Jurkat, Clone E6-1 (cell line): ENCODE measurements around the gene HSFX2. TPM values are rescaled to one million over a fixed set of nuclear protein-coding genes. Genes with fewer than 3 reads are reported as not detected.
A peak's percentile ranks its signal among the peaks of the same experiment; 100 is the strongest.
"Not testable (repeated sequence)": the region's sequence is repeated elsewhere in the genome, so short reads cannot be mapped to it uniquely, and the experiment has no call there.

Experiments used
- DNase-seq: peaks from one replicate; pipeline ENCODE4 v3.0.0-alpha.2; 2011; ENCODE audit warnings: low read depth, low spot score
- H3K4me3 ChIP-seq: 2 replicates; pipeline ENCODE4 v1.5.1; 2011; ENCODE audit warnings: mild to moderate bottlenecking, low read length, control low read depth, moderate library complexity
- polyA plus RNA-seq: library from polyadenylated mRNA; unstranded; fragments of >200 nt; gene quantifications from one replicate; pipeline ENCODE4 v1.2.1, GENCODE V29; 2012; ENCODE audit warnings: missing spikeins; ENCODE audit not compliant: insufficient read length, insufficient read depth

HSFX2 gene
- not detected for polyA plus RNA-seq

- DNase-seq, H3K4me3 ChIP-seq: not testable (repeated sequence)
Measured at GRCh38 chrX:149595214-149595613, at the start of gene HSFX2. Gene HSFX2 (minus strand): TSS chrX:149595314. CDS start chrX:149594700, 614 bp downstream.

GRCh38 chrX:149643496-149643895 is 48.4 kb upstream of the HSFX2 start:
- DNase-seq, result no peak
- H3K4me3 ChIP-seq, result no peak overlapping the region

- no peak overlapping the region for H3K4me3 ChIP-seq
- DNase-seq, result no peak
Measured at GRCh38 chrX:149641835-149642234, 46.7 kb upstream of the HSFX2 start.

- no peak for DNase-seq
- H3K4me3 ChIP-seq, result no peak overlapping the region
Measured at GRCh38 chrX:149641432-149641831, 46.3 kb upstream of the HSFX2 start.

- H3K4me3 ChIP-seq, result no peak overlapping the region
- no peak for DNase-seq
Measured at GRCh38 chrX:149639568-149639967, 44.5 kb upstream of the HSFX2 start.

GRCh38 chrX:149638860-149639259 is 43.7 kb upstream of the HSFX2 start:
- no peak overlapping the region for H3K4me3 ChIP-seq
- no peak for DNase-seq

- DNase-seq, result no peak
- H3K4me3 ChIP-seq, result no peak overlapping the region
Measured at GRCh38 chrX:149633511-149633910, 38.4 kb upstream of the HSFX2 start.

GRCh38 chrX:149631234-149632165 is 36.4 kb upstream of the HSFX2 start, which contains the start of gene TMEM185A:
Gene TMEM185A (minus strand): TSS chrX:149631792. CDS start chrX:149631580, 212 bp downstream.
- H3K4me3 ChIP-seq, result peak within 1 kb of the TSS; percentile 60
- DNase-seq, result peak; percentile 36

GRCh38 chrX:149630681-149631233 is 35.6 kb upstream of the HSFX2 start:
- H3K4me3 ChIP-seq, result peak overlapping the region; percentile 60
- DNase-seq, result no peak

- no peak for DNase-seq
- H3K4me3 ChIP-seq, result no peak overlapping the region
Measured at GRCh38 chrX:149629730-149630387, 34.7 kb upstream of the HSFX2 start.

- H3K4me3 ChIP-seq, result no peak overlapping the region
- no peak for DNase-seq
Measured at GRCh38 chrX:149628768-149629167, 33.7 kb upstream of the HSFX2 start.

GRCh38 chrX:149628280-149628679 is 33.2 kb upstream of the HSFX2 start:
- no peak overlapping the region for H3K4me3 ChIP-seq
- DNase-seq, result no peak

GRCh38 chrX:149626829-149627228 is 31.7 kb upstream of the HSFX2 start:
- H3K4me3 ChIP-seq, DNase-seq: not testable (repeated sequence)

GRCh38 chrX:149619662-149620061 is 24.5 kb upstream of the HSFX2 start:
- not testable (repeated sequence) for DNase-seq, H3K4me3 ChIP-seq

- no peak overlapping the region for H3K4me3 ChIP-seq
- no peak for DNase-seq
Measured at GRCh38 chrX:149618871-149619270, 23.8 kb upstream of the HSFX2 start.

- DNase-seq, result no peak
- no peak overlapping the region for H3K4me3 ChIP-seq
Measured at GRCh38 chrX:149611623-149612175, 16.6 kb upstream of the HSFX2 start.

- DNase-seq, result no peak
- H3K4me3 ChIP-seq, result no peak overlapping the region
Measured at GRCh38 chrX:149610511-149610910, 15.4 kb upstream of the HSFX2 start.

GRCh38 chrX:149607699-149608098 is 12.6 kb upstream of the HSFX2 start:
- DNase-seq, result no peak
- no peak overlapping the region for H3K4me3 ChIP-seq

- DNase-seq, H3K4me3 ChIP-seq: not testable (repeated sequence)
Measured at GRCh38 chrX:149605248-149605885, 10.3 kb upstream of the HSFX2 start.
